GM21528 (cell line): ENCODE measurements around the gene TRABD2B.

Experiments used
- ATAC-seq: cut with Tn5 transposase; IDR thresholded peaks from one replicate; pipeline ENCODE4 v1.9.1; 2021; ENCODE audit warnings: mild to moderate bottlenecking, moderate library complexity; ENCODE audit not compliant: unreplicated experiment, low FRiP score

TRABD2B gene

GRCh38 chr1:47940326-47940725 is 56.9 kb downstream of the TRABD2B start:
- ATAC-seq, result no peak

DNA sequence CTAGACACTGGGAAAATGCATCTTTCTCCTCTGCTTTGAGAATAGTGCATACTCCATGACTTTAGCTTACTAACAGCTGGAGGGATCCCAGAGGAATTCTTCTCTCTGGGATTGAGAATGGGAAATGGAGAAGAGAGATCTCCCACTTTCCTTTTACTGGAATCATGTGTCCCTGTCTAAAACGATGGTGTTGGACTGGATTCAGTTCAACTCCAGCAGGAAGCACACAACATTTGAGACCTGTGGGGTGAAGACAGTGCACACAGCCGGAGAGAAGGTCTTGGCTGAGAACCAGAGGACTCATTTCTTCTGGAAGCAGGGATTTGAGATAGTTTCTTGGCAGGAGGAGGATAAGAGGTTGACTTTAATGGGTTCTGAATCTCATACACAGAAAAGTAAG is 58.7 kb downstream of the TRABD2B start:
- ATAC-seq, result no peak

GRCh38 chr1:47937586-47938254 is 59.5 kb downstream of the TRABD2B start:
- ATAC-seq, result no peak

DNA sequence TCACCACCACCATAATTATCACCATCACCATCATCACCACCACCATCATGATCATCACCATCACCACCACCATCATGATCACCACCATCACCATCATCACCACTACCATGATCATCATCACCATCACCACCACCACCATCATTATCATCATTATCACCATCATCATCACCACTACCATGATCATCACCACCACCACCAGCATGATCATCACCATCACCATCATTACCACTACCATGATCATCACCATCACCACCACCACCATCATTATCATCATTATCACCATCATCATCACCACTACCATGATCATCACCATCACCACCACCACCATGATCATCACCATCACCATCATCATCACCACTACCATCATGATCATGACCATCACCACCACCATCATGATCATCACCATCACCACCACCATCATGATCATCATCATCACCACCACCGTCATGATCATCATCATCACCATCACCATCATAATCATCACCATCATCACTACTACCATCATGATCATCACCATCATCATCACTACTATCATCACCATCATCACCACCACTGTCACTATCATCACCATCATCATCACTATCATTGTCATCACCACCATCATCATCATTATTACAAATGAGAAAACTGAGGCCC is 60.2 kb downstream of the TRABD2B start:
- no peak for ATAC-seq

DNA sequence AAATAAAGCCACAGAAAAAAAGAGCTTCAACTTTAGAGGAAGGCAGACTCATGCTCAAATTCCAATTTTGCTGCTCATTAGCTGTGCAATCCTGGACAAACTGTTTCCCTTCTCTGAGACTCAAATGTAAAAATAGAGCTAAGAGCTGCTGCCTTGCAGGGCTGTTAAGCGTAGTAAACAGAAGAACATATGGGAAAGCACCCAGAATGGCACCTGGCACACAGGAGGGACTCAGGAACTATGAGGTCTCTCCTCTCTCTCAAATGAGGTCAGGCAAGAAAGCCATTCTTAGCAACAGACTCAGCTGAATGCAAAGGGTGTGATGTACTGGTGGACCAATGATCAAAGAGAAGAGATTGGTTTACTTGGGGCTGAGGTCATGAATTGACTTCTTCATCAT is 61.3 kb downstream of the TRABD2B start:
- ATAC-seq, result no peak

DNA sequence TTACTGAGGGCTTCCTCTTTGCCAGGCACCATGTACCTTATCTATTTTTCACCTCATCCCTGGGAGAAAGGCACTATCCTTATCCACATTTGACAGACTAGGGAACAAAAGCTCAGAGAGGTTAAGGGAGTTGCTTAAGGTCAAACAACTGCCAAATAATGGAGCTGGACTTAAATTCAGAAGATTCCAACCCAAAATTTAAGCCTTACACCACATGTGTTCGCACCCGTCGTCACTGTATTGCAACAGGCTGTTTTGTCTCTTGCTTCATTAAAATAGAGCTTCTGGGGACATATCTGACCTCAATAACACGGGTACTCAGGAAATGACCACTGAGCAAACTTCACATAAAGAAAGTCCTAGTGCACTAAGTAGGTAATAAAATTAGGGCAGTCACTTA is 62.0 kb downstream of the TRABD2B start:
- no peak for ATAC-seq

GRCh38 chr1:47934243-47934805 is 62.9 kb downstream of the TRABD2B start:
- no peak for ATAC-seq

DNA sequence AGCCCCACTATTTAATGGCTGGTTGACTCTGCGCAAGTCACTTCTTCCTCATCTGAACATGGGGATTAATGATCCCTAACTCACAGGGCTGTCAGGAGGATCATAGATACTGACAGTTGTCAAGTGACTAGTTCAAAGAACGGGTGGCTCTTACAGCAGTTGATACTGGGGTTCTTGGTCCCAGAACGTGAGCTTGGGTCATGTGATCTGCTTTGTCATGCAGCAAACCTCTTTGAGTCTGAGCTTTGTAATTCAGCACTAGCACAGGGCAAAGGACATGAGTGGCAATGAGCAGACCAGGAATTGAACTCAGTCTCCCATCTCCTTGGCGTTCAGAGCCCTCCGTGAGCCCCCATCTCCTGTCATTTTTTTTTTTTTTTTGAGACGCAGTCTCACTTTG is 64.4 kb downstream of the TRABD2B start:
- ATAC-seq, result no peak

DNA sequence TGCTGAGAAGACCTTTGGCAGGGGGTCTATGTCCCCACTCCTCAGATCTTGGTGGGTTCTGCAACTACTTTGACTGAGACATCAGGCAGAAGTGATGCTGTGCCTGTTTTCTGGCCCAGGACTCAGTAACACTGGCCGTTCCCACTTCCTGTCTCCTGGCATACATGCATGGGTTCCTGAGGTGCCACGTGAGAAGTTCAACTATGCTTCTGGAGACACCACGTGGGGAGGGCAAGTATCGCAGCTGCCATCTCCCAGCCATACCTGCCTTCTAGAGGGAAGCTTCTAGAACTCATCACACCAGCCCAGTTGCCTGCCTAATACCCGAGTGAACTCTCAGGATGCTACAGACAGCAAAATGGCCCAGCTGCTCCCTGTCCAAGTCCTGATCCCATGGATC is 65.8 kb downstream of the TRABD2B start:
- no peak for ATAC-seq

- no peak for ATAC-seq
Measured at GRCh38 chr1:47930210-47930840, 66.9 kb downstream of the TRABD2B start.

DNA sequence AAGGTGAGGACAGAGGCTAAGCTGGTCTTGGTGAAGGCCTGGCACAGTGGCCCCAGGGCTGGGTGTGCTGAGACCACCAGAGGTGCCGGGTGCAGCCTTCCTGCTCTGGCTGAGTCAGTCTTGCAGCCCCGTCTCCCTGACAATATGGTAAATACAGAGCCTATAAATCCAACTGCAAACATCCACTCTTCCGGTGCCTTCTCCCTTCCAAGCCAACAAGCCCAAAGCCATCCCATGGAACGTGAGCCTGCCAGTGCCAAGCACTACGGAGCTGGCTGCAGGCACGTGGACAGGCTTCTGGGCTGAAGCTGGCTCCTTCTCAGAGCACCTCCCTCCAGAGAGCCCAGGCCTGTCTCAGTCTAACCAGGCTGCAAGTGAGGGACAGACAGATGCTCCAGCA is 70.0 kb downstream of the TRABD2B start:
- ATAC-seq, result no peak

- ATAC-seq, result no peak
Measured at GRCh38 chr1:47926461-47926999, 70.7 kb downstream of the TRABD2B start.

GRCh38 chr1:47924270-47925048 is 72.7 kb downstream of the TRABD2B start:
- no peak for ATAC-seq

- ATAC-seq, result no peak
Measured at GRCh38 chr1:47921935-47922415, 75.2 kb downstream of the TRABD2B start.

GRCh38 chr1:47919113-47919833 is 77.9 kb downstream of the TRABD2B start:
- ATAC-seq, result no peak

GRCh38 chr1:47918257-47918867 is 78.8 kb downstream of the TRABD2B start:
- ATAC-seq, result no peak

DNA sequence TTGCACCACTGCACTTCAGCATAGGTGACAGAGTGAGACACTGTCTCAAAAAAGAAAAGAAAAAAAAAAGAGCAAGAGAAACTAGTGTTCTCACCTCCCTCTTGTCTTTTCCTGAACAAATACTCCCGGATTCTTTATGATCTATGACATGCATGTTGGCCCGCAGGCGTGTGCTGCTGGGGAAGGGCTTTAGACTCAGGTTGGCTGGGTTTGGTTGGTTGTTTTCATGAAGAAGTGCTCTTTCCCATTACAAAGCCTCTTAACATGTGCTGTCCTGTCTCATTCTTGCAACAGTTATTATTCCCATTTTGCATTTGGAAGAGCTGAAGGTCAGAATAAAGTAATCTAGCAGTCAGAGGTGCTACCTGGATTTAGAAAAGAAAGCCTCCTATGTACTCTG is 79.5 kb downstream of the TRABD2B start:
- ATAC-seq, result no peak

- no peak for ATAC-seq
Measured at GRCh38 chr1:47915677-47916353, 81.4 kb downstream of the TRABD2B start.
